K562 (cell line): ENCODE results near the gene PSAP.

Experiments
- CBFB ChIP-seq: sonication (generic); formaldehyde crosslinking; IDR thresholded peaks from 2 replicates; pipeline ENCODE4 v1.4.0; 2020; ENCODE audit warnings: mild to moderate bottlenecking, missing genetic modification reagents
- JUND ChIP-seq, 2 experiments: IDR thresholded peaks; 2 replicates in 1 of 2; 3 replicates in 1 of 2; pipeline ENCODE4 v1.6.1; 2011; ENCODE audit warnings: borderline replicate concordance in 2 of 2, low read depth in 2 of 2, low read length in 2 of 2, improper control_type of control experiment in 1 of 2, missing biosample characterization in 1 of 2, missing genetic modification characterization in 1 of 2, missing genetic modification reagents in 1 of 2
- RAD21 ChIP-seq, 2 experiments: fragments of 250-450 bp in 1 of 2; fragments of 450-650 bp in 1 of 2; sonication (Bioruptor Pico) in 1 of 2; formaldehyde crosslinking in 1 of 2; IDR thresholded peaks in 1 of 2; conservative IDR thresholded peaks in 1 of 2; 2 replicates each; pipeline versions ENCODE4 v1.4.0 to v1.8.0; 2020 to 2022; ENCODE audit warnings: mild to moderate bottlenecking in 2 of 2, moderate library complexity in 1 of 2
- TF ChIP-seq, protein P1 (sequence below): fragments of 450-650 bp; IDR thresholded peaks from 2 replicates; pipeline ENCODE4 v1.6.1; 2018; ENCODE audit not compliant: partially characterized antibody

- no peak for TF ChIP-seq RAD21 (CRISPR knock-in tag; conservative IDR thresholded peaks at IDR 0.05 in 1 of 2, IDR thresholded peaks at IDR 0.05 in 1 of 2)
- no peak for TF ChIP-seq JUND (IDR thresholded peaks at IDR 0.05; ENCODE audit: borderline replicate concordance, low read depth, low read length)
- TF ChIP-seq JUND (tag; IDR thresholded peaks at IDR 0.05; ENCODE audit: borderline replicate concordance, low read depth, low read length), result no peak
- TF ChIP-seq CBFB (CRISPR knock-in tag), result no peak
- TF ChIP-seq, protein P1, sequence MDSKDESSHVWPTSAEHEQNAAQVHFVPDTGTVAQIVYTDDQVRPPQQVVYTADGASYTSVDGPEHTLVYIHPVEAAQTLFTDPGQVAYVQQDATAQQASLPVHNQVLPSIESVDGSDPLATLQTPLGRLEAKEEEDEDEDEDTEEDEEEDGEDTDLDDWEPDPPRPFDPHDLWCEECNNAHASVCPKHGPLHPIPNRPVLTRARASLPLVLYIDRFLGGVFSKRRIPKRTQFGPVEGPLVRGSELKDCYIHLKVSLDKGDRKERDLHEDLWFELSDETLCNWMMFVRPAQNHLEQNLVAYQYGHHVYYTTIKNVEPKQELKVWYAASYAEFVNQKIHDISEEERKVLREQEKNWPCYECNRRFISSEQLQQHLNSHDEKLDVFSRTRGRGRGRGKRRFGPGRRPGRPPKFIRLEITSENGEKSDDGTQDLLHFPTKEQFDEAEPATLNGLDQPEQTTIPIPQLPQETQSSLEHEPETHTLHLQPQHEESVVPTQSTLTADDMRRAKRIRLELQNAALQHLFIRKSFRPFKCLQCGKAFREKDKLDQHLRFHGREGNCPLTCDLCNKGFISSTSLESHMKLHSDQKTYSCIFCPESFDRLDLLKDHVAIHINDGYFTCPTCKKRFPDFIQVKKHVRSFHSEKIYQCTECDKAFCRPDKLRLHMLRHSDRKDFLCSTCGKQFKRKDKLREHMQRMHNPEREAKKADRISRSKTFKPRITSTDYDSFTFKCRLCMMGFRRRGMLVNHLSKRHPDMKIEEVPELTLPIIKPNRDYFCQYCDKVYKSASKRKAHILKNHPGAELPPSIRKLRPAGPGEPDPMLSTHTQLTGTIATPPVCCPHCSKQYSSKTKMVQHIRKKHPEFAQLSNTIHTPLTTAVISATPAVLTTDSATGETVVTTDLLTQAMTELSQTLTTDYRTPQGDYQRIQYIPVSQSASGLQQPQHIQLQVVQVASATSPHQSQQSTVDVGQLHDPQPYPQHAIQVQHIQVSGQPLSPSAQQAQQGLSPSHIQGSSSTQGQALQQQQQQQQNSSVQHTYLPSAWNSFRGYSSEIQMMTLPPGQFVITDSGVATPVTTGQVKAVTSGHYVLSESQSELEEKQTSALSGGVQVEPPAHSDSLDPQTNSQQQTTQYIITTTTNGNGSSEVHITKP, result no peak
Observed at GRCh38 chr10:71807557-71808510, 43.2 kb downstream of the PSAP start.
